ENCODE results near the gene PEX11G.

GRCh38 chr19:7529246-7529600 is 40.4 kb upstream of the PEX11G start:
- TF ChIP-seq CTCF (IDR thresholded peaks at IDR 0.05) = no peak
- no peak for TF ChIP-seq TCF7 (CRISPR knock-in tag; IDR thresholded peaks at IDR 0.05; ENCODE audit: low read depth)
- TF ChIP-seq MAX (CRISPR knock-in tag; IDR thresholded peaks at IDR 0.05) = no peak
- TF ChIP-seq ATF2 (CRISPR knock-in tag; IDR thresholded peaks at IDR 0.05; ENCODE audit: borderline replicate concordance, low read depth) = no peak
- no peak for TF ChIP-seq PRDM15 (CRISPR knock-in tag; IDR thresholded peaks at IDR 0.05)
- no peak for TF ChIP-seq HMGXB4 (CRISPR knock-in tag; IDR thresholded peaks at IDR 0.05)
- TF ChIP-seq NR2C2 (CRISPR knock-in tag; IDR thresholded peaks at IDR 0.05) = no peak
- TF ChIP-seq E2F1 (CRISPR knock-in tag; IDR thresholded peaks at IDR 0.05) = no peak
- no peak for TF ChIP-seq CREB1 (CRISPR knock-in tag; IDR thresholded peaks at IDR 0.05)
- no peak for TF ChIP-seq CDX4 (CRISPR knock-in tag; IDR thresholded peaks at IDR 0.05; ENCODE audit: borderline replicate concordance)
- TF ChIP-seq PRRX2 (CRISPR knock-in tag; IDR thresholded peaks at IDR 0.05) = no peak
- no peak for TF ChIP-seq ZMAT4 (CRISPR knock-in tag; IDR thresholded peaks at IDR 0.05)

All from WTC11 (cell line).